Mesothelial cell of epicardium (in vitro differentiated cells): Measurements from ENCODE around the gene URM1. TPM values are rescaled to one million over a fixed set of nuclear protein-coding genes. Genes with fewer than 3 reads are reported as not detected.

ENCODE experiments used
- DNase-seq, 2 experiments: peaks; one replicate each; pipeline ENCODE4 v3.0.0; 2021; ENCODE audit warnings: low spot score in 2 of 2; ENCODE audit not compliant: unreplicated experiment in 2 of 2
- H3K27ac Mint-ChIP-seq: 2 replicates; pipeline ENCODE4 v1.8.0; 2021; ENCODE audit warnings: mixed read lengths
- H3K27me3 Mint-ChIP-seq: 2 replicates; pipeline ENCODE4 v1.8.0; 2021; ENCODE audit warnings: low read depth, mixed read lengths
- H3K36me3 Mint-ChIP-seq: 2 replicates; pipeline ENCODE4 v1.8.0; 2021; ENCODE audit warnings: mixed read lengths
- H3K4me1 Mint-ChIP-seq: 2 replicates; pipeline ENCODE4 v1.8.0; 2021; ENCODE audit warnings: mixed read lengths
- H3K4me3 Mint-ChIP-seq: 2 replicates; pipeline ENCODE4 v1.8.0; 2021; ENCODE audit warnings: mild to moderate bottlenecking, moderate library complexity, mixed read lengths
- H3K9me3 Mint-ChIP-seq: 2 replicates; pipeline ENCODE4 v1.8.0; 2021; ENCODE audit warnings: mixed read lengths
- CTCF ChIP-seq: fragments of 200-600 bp; sonication (generic); IDR thresholded peaks from one replicate; pipeline ENCODE4 v1.5.0; 2021; ENCODE audit warnings: antibody characterized with exemption; ENCODE audit not compliant: unreplicated experiment
- total RNA-seq: library from RNA; stranded (reverse); gene quantifications from 3 replicates; pipeline ENCODE4 v1.2.1, GENCODE V29; 2021

Gene URM1
- total RNA-seq, 1 donor from 2014 or later, result 54.9 TPM

- Mint-ChIP-seq H3K27me3 (peaks cover 8% of the 10 kb centered on the region), H3K4me1 (peaks cover 30% of the 10 kb centered on the region), H3K27ac (peak overlapping the region; percentile 70), H3K4me3 (no peak overlapping the region), H3K36me3 (no peaks in the 10 kb centered on the region), H3K9me3 (no peaks in the 10 kb centered on the region)
- no peak for DNase-seq
- TF ChIP-seq CTCF, result no peak
These were observed 43.3 kb downstream of the URM1 start for GRCh38 chr9:128414461-128414860.

- Mint-ChIP-seq H3K9me3 (no peaks in the 10 kb centered on the region), H3K4me3 (peak overlapping the region; percentile 15), H3K27me3 (peaks cover 8% of the 10 kb centered on the region), H3K4me1 (peaks cover 36% of the 10 kb centered on the region), H3K36me3 (no peaks in the 10 kb centered on the region), H3K27ac (peak overlapping the region; percentile 97)
- no peak for DNase-seq
- no peak for TF ChIP-seq CTCF
These were observed 44.1 kb downstream of the URM1 start for GRCh38 chr9:128415281-128415680.

- H3K36me3 Mint-ChIP-seq, result no peaks in the 10 kb centered on the region
- peaks cover 8% of the 10 kb centered on the region for H3K27me3 Mint-ChIP-seq
- no peaks in the 10 kb centered on the region for H3K9me3 Mint-ChIP-seq
- TF ChIP-seq CTCF, result no peak
- H3K4me1 Mint-ChIP-seq, result peaks cover 36% of the 10 kb centered on the region
- peak overlapping the region; percentile 41 for H3K4me3 Mint-ChIP-seq
- peak overlapping the region; percentile 97 for H3K27ac Mint-ChIP-seq
- peak in 1 of 2 experiments; percentile 66 for DNase-seq
These were observed 44.8 kb downstream of the URM1 start for GRCh38 chr9:128416014-128416413.

GRCh38 chr9:128416432-128417019 is 45.4 kb downstream of the URM1 start:
- Mint-ChIP-seq H3K27ac (peak overlapping the region; percentile 97), H3K27me3 (peaks cover 8% of the 10 kb centered on the region), H3K36me3 (no peaks in the 10 kb centered on the region), H3K4me3 (peak overlapping the region; percentile 41), H3K9me3 (no peaks in the 10 kb centered on the region), H3K4me1 (peaks cover 36% of the 10 kb centered on the region)
- no peak for DNase-seq
- no peak for TF ChIP-seq CTCF

- no peaks in the 10 kb centered on the region for H3K9me3 Mint-ChIP-seq
- H3K4me1 Mint-ChIP-seq, result peaks cover 36% of the 10 kb centered on the region
- DNase-seq, result peak; percentile 45 to 53
- peaks cover 5% of the 10 kb centered on the region for H3K36me3 Mint-ChIP-seq
- peak overlapping the region; percentile 90 for H3K27ac Mint-ChIP-seq
- peaks cover 6% of the 10 kb centered on the region for H3K27me3 Mint-ChIP-seq
- H3K4me3 Mint-ChIP-seq, result peak overlapping the region; percentile 72
- TF ChIP-seq CTCF, result no peak
These were observed 48.1 kb downstream of the URM1 start for GRCh38 chr9:128419061-128419925.
